Effector memory CD4-positive, alpha-beta T cell (primary cell): ENCODE results near the gene SLC25A2.
"Not testable (repeated sequence)": the region's sequence is repeated elsewhere in the genome, so short reads cannot be mapped to it uniquely, and the experiment has no call there.

Source experiments
- DNase-seq, 3 donors: peaks; one replicate each; pipeline ENCODE4 v3.0.0-alpha.2; 2020
- H3K27ac ChIP-seq: 2 replicates; pipeline ENCODE4 v1.7.0; 2013; ENCODE audit warnings: mild to moderate bottlenecking, low read length, moderate library complexity; ENCODE audit not compliant: insufficient read depth, poor library complexity, severe bottlenecking
- H3K27me3 ChIP-seq: replicated peaks from 2 replicates; pipeline ENCODE4 v1.7.0; 2013; ENCODE audit warnings: mild to moderate bottlenecking, low read length; ENCODE audit not compliant: insufficient read depth, control insufficient read depth, poor library complexity, severe bottlenecking
- H3K36me3 ChIP-seq: 2 replicates; pipeline ENCODE4 v1.7.0; 2013; ENCODE audit warnings: mild to moderate bottlenecking, low read length, moderate library complexity; ENCODE audit not compliant: control insufficient read depth, insufficient read depth
- H3K4me1 ChIP-seq: 2 replicates; pipeline ENCODE4 v1.7.0; 2013; ENCODE audit warnings: low read length, mild to moderate bottlenecking; ENCODE audit not compliant: control insufficient read depth, insufficient read depth, poor library complexity, severe bottlenecking
- H3K4me3 ChIP-seq: 2 replicates; pipeline ENCODE4 v1.7.0; 2013; ENCODE audit warnings: low read length, low read depth, mild to moderate bottlenecking; ENCODE audit not compliant: insufficient read depth, poor library complexity, severe bottlenecking
- H3K9me3 ChIP-seq: 2 replicates; pipeline ENCODE4 v1.7.0; 2013; ENCODE audit warnings: mild to moderate bottlenecking, low read length, moderate library complexity; ENCODE audit not compliant: control insufficient read depth

The SLC25A2 gene

GRCh38 chr5:141338538-141339306, 34.9 kb upstream of the SLC25A2 start, which contains the start of gene PCDHGA2:
TSS of gene PCDHGA2 (plus strand) at chr5:141338760.
- Histone ChIP-seq H3K4me3 (no peak within 1 kb of the TSS), H3K4me1 (no peaks in the 10 kb centered on the region), H3K27me3 (peaks cover 16% of the 10 kb centered on the region), H3K27ac (no peak within 1 kb of the TSS), H3K36me3 (no peaks in the 10 kb centered on the region), H3K9me3 (peaks cover 3% of the 10 kb centered on the region)
- DNase-seq, result no peak

GRCh38 chr5:141332571-141332970, 28.7 kb upstream of the SLC25A2 start:
- not testable (repeated sequence) for H3K27ac ChIP-seq, H3K4me1 ChIP-seq, H3K36me3 ChIP-seq, H3K4me3 ChIP-seq, DNase-seq, H3K9me3 ChIP-seq
- peaks cover 18% of the 10 kb centered on the region for H3K27me3 ChIP-seq

DNA sequence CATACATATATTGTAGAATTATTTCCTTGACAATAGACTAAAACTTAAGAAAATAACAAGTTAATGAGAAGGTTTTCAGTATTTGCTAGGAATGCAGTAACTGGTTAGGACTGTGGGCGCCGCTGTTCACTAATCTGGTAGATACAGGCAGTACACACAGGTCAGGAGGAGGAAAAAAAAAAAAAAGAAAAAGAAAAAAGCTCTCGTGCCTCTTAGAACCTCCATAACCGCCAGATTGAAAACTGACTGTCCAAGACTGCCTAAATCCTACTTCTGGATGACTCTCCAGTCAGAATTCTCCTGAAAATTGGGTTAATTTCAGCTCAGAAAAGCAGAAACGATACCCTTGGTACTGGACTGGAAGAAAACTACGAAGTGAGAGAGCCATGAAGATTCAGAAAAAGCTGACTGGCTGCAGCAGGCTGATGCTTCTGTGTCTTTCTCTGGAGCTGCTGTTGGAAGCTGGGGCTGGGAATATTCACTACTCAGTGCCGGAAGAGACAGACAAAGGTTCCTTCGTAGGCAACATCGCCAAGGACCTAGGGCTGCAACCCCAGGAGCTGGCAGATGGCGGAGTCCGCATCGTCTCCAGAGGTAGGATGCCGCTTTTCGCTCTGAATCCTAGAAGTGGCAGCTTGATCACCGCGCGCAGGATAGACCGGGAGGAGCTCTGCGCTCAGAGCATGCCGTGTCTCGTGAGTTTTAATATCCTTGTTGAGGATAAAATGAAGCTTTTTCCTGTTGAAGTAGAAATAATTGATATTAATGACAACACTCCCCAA, 26.6 kb upstream of the SLC25A2 start, which contains the start of gene PCDHGA1:
Gene PCDHGA1, plus strand, starts transcription at position 216 of the 782 bp plus-strand sequence.
- Histone ChIP-seq H3K4me1 (no peaks in the 10 kb centered on the region), H3K36me3 (no peaks in the 10 kb centered on the region), H3K4me3 (no peak within 1 kb of the TSS), H3K27ac (no peak within 1 kb of the TSS), H3K9me3 (peaks cover 10% of the 10 kb centered on the region), H3K27me3 (peaks cover 18% of the 10 kb centered on the region)
- peak in 1 of 3 donors; percentile 14 for DNase-seq

DNA sequence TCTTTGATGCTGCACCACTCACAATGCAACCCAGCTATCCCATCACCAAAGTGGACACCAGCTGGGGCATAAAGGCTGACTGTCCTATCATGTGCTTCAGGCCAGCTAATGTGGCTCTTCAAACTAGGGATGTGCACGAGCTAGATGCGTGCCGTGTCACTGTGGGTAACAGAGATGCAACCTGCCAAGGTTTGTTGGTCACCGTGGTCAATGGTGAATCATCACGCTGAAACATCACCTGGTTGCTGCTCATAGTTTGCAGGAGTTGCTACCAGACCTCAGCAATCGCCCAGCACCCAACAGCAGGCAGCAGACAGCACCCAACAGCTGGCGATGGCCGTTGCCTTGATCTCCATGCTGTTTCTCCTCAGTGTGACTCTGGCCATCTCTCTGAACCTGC, 24.4 kb upstream of the SLC25A2 start:
- H3K27ac ChIP-seq, result no peak overlapping the region
- no peaks in the 10 kb centered on the region for H3K4me1 ChIP-seq
- DNase-seq, result no peak
- H3K36me3 ChIP-seq, result no peaks in the 10 kb centered on the region
- H3K4me3 ChIP-seq, result no peak overlapping the region
- peaks cover 15% of the 10 kb centered on the region for H3K27me3 ChIP-seq
- H3K9me3 ChIP-seq, result peaks cover 7% of the 10 kb centered on the region

- peak overlapping the region; percentile 54 for H3K4me3 ChIP-seq
- H3K9me3 ChIP-seq, result peaks cover 7% of the 10 kb centered on the region
- no peaks in the 10 kb centered on the region for H3K36me3 ChIP-seq
- H3K27me3 ChIP-seq, result peaks cover 5% of the 10 kb centered on the region
- H3K27ac ChIP-seq, result peak overlapping the region; percentile 56
- no peaks in the 10 kb centered on the region for H3K4me1 ChIP-seq
- DNase-seq, result peak; percentile 48 to 60 (median 51)
These were observed 22.4 kb upstream of the SLC25A2 start for GRCh38 chr5:141326088-141326854.

DNA sequence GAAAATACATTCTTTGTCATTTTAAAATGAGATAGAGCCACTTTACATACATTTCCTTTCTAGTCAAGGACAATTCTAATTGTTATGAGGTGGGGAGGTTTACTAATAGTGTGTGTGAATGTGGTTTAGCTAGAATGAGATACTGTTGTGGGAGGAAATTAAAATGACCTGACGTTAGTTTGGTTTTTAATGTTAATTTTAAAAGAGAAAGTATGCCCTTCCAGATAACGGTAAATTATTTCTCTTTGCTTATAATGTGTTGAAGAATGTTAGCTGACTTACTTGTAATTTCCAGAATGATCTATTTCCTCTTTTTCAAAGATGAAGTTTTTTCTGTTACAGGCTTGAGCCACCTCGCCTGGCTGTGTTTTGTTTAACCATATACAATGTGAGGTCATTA, 18.4 kb upstream of the SLC25A2 start:
- Histone ChIP-seq H3K27ac (no peak overlapping the region), H3K27me3 (no peaks in the 10 kb centered on the region), H3K4me3 (no peak overlapping the region), H3K9me3 (peaks cover 26% of the 10 kb centered on the region), H3K4me1 (no peaks in the 10 kb centered on the region), H3K36me3 (peaks cover 9% of the 10 kb centered on the region)
- no peak for DNase-seq

DNA sequence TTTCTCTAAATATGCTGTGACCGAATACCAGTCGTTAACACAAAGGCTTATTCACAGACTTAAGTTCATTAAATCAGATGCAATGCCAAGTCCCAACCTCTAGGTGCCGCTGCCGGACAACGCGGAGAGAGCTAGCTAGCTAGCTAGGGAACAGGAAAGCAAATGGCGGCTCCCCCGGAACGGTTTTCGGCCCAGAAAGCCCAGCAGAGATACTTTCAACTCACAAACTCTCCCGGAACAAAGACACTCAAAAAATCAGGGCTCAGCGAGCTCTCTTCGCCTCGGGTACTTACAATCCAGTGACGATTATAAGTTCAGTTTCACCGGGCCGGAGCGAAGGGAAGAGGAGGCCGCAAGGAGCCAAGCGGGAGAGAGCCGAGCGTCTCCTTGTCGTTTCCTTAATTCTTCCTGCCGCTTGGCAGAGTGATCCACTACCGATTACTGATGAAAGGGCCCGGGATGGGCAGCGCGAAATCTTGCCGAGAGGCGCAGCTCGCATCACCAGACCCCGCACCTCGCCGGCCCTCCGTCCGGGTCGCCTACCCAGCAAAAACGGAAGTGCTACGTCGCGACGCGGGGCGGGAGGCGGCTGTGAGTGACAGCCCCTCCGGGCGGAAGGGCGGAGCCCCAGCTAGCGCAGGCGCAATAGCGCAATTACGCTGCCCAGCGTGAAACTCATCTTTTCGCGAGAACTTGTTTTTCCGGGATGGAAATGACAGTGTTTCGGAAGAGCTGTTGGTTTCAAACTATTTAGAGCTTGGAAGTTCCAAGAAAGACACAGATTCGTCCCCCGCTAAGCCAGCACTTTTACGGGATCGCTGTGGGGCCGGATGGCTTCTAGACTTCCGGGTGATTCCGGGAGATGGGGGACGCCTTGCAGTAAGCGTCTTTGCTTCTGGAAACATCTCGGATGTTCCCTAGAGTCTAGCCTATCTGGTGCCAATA, 16.6 kb upstream of the SLC25A2 start, which contains the start of gene TAF7:
Gene TAF7, minus strand, starts transcription at position 560 of the 945 bp plus-strand sequence. CDS start 740 bp downstream, outside the sequence.
- peak within 1 kb of the TSS; percentile 71 for H3K4me3 ChIP-seq
- H3K27me3 ChIP-seq, result no peaks in the 10 kb centered on the region
- H3K9me3 ChIP-seq, result peaks cover 26% of the 10 kb centered on the region
- DNase-seq, result peak; percentile 82 to 89 (median 86)
- H3K4me1 ChIP-seq, result no peaks in the 10 kb centered on the region
- peaks cover 9% of the 10 kb centered on the region for H3K36me3 ChIP-seq
- peak within 1 kb of the TSS; percentile 93 for H3K27ac ChIP-seq

DNA sequence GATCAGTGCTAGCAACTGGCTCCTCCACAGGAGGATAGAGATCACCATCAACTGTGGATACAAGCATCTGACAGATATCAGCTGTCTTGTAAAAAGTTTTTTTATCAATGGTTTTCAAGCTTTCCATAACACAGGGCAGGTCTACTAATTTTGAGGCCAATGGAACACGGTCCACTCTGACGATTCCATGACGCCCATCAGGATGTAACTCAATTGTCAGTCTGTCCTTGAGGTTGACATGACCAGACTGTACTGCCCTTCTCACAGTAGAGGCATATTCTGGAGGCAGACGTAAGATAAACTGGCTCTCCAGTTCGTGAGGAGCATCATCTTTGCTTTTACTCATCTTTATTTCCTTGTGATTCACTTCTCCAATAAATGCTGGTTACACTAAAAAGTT, 15.8 kb upstream of the SLC25A2 start:
- H3K36me3 ChIP-seq, result peaks cover 9% of the 10 kb centered on the region
- peaks cover 31% of the 10 kb centered on the region for H3K9me3 ChIP-seq
- peak overlapping the region; percentile 71 for H3K4me3 ChIP-seq
- H3K27ac ChIP-seq, result no peak overlapping the region
- DNase-seq, result no peak
- H3K27me3 ChIP-seq, result no peaks in the 10 kb centered on the region
- H3K4me1 ChIP-seq, result no peaks in the 10 kb centered on the region

- no peak overlapping the region for H3K4me3 ChIP-seq
- no peak for DNase-seq
- no peaks in the 10 kb centered on the region for H3K27me3 ChIP-seq
- H3K36me3 ChIP-seq, result peaks cover 9% of the 10 kb centered on the region
- peaks cover 31% of the 10 kb centered on the region for H3K9me3 ChIP-seq
- no peak overlapping the region for H3K27ac ChIP-seq
- H3K4me1 ChIP-seq, result no peaks in the 10 kb centered on the region
These were observed 15.4 kb upstream of the SLC25A2 start for GRCh38 chr5:141319202-141319601.
